HG02588 (cell line): ENCODE data around the gene PRKCSH.
A peak's percentile ranks its signal among the peaks of the same experiment; 100 is the strongest.
"Not testable (repeated sequence)": the region's sequence is repeated elsewhere in the genome, so short reads cannot be mapped to it uniquely, and the experiment has no call there.

Source experiments
- ATAC-seq: cut with Tn5 transposase; IDR thresholded peaks from one replicate; pipeline ENCODE4 v1.9.1; 2021; ENCODE audit warnings: mild to moderate bottlenecking, moderate library complexity; ENCODE audit not compliant: unreplicated experiment

Gene PRKCSH, protein sequence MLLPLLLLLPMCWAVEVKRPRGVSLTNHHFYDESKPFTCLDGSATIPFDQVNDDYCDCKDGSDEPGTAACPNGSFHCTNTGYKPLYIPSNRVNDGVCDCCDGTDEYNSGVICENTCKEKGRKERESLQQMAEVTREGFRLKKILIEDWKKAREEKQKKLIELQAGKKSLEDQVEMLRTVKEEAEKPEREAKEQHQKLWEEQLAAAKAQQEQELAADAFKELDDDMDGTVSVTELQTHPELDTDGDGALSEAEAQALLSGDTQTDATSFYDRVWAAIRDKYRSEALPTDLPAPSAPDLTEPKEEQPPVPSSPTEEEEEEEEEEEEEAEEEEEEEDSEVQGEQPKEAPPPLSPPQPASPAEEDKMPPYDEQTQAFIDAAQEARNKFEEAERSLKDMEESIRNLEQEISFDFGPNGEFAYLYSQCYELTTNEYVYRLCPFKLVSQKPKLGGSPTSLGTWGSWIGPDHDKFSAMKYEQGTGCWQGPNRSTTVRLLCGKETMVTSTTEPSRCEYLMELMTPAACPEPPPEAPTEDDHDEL

DNA sequence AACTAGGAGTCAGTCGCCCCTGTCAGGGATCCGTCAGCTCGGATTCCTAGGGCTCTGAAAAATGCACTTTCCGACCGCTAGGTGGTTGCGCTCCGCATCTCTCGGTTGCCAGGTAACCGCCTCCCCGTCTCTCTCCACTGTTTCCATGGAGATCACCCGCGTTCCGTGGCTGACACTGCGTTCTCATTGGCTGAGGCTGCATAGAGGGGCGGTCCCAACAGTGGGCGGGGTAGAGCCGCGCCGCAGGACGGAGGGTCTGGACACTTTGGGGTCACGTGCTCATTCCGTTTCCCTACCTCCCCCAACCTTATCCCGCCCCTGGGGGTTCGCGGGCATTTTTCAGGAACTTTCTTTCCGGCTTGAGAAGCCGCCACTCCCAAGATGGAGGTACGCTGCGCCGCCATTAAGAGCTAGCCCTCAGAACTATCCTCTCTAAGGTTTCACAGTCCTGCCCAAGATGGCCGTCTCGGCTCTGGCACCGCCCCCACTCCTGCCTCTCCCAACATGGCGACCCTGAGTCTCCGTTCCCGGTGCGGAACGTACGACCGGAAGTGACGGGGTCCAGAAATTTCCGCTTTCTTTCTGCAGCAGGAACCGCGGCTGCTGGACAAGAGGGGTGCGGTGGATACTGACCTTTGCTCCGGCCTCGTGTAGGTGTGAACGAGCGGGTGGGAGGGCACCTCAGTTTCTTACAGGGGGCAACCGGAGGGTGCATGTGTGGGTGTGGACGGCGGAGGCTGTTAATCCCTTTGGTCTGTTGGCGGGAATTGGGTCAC is at the start of gene PRKCSH, which contains the start of gene ODAD3:
Gene PRKCSH, plus strand, starts transcription at position 579 of the 776 bp plus-strand sequence. CDS start 483 bp downstream, outside the sequence.
Gene ODAD3, minus strand, starts transcription at position 65 of the 776 bp plus-strand sequence. CDS start 105 bp downstream, outside the sequence.
- peak; percentile 84 for ATAC-seq

DNA sequence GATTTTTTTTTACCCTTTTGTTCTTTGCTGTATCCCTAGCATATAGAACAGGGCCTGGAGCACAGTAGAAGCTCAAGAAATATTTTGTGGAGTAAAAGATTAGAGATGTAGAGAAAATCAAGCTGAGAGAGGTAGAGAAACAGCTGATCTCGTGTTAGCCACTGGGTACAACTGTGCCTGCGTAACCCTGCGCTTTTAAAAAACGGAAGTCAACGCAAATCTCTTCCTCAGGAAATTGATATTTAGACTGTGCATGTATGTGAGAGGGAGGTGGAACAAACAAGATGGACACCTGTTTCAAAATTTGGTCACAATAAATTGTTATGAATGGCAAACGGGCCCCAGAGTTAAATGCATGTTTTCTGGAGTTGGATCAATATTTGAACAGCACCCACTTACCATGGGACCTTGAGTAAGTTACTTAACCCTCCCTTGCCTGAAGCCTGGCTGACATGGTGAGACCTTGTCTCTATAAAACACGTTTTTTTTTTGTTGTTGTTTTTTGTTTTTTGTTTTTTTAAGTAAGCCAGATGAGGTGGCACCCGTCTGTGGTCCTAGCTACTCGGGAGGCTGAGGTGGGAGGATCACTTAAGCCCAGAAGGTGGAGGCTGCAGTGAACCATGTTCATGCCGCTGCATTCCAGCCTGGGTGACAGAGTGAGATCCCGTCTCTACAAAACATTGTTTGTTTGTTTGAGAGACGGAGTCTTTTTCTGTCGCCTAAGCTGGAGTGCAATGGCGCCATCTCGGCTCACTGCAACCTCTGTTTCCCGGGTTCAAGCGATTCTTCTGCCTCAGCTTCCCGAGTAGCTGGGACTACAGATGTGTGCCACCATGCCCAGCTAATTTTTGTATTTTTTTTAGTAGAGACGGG is 48.0 kb upstream of the PRKCSH start:
- ATAC-seq: no peak

DNA sequence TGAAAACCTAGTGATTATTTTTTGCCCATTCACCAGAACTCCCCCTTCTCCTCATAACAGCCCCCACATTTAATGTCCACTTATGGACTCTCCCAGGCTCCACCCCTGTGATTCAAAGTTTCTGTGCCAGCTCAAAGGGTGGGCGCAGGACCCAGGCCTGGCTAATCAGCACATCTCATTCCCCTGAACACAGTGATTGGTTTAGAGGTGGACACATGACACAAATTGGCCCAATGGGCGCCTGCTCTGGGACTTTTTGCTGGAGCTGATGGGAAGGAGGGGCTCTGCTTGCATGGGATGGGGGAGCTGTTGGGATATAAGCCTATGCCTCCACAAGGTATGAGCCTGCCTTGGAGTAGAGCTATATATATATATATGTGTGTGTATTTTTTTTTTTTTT is 45.1 kb upstream of the PRKCSH start:
- no peak for ATAC-seq

DNA sequence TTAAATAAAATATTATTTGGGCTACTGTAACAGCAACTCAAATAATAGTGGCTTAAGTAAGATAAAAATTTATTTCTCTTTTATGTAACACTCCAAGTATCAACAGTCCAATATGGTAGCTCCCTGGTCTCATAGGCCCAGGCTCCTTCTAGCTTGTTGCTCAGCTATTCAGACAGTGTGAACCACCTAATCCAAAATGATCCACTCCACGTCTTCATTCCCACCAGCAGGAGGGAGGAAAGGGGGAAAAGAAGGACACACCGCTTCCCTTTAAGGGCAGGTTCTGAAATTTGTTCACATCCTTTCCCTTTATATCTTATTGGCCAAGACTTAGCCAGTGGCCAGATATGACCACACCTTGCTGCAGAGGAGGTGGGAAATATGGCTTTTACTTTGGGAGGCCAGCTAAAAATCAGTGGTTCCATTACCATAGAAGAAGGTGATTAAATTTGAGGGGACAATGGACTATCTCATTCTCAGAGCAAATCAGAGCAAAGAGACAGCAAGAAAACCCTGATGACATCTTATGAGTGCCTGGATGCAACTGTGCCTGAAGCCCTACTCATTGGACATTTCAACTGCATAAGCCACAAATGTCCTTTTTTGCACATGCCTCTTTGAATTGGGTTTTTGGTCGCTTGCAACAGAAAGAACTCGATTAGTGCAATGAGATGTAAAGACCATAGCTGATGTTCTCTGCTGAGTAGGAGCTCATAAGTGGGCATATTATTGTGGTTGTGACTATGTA is 44.3 kb upstream of the PRKCSH start:
- ATAC-seq: no peak

DNA sequence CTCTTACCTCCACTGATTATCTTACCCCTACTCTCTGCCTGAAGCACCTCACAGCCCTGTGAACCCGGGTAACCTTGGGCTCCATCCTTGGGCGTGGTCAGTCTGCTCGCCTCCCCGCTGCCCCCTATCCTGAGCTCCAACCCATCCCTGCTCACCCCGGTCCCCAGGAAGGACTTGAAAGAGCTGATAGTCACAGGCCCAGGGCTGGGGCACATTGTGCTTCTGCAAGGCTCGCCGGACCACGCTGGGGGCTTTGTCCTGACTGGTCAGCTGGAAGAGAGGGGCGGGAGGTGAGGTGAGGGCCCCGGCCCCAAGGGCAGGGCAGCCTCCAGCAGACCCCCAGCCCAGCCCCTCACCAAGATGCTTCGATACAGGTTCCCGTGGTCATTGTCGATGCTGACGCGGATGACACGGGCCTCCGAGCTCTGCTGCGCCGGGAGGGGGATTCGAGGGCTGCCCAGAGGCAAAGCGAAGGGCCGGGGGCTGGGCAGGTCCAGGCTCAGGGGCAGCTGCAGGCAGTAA is 38.3 kb upstream of the PRKCSH start:
- ATAC-seq: no peak

DNA sequence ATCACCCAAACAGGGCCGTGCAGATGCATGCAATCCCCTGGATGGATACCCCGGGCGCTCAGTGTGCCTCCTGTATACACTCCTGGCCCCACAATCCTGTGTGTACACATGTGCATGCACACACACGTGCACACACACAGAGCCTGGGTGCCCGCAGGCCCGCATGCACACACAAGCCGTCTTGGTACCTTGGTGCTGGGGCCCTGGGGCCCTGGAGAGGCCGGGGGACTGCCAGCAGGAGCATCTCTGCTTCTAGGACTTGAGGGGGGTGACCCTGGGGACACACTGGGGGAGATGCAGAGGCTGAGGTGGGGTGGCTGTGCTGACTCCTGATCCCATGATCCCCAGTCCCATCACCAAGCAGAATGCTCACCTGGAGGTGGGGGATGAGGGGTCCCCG is 35.8 kb upstream of the PRKCSH start:
- ATAC-seq: no peak

DNA sequence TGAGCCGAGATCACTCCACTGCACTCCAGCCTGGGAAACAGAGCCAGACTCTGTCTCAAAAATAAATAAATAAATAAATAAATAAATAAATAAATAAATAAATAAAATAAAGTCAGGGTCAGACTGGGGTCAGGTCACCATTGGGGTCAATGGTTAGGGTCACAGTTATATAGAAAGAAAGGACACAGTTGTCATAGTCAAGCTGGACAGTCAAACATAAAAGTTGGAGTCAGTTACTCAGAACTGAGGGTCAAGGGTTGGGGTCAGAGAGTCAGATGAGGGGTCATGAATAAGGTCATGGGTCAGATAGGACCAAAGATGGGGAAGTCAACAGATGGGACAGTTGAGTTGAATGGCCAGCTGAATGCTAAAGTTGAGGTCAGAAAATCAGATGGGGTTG is 34.6 kb upstream of the PRKCSH start:
- ATAC-seq: no peak

DNA sequence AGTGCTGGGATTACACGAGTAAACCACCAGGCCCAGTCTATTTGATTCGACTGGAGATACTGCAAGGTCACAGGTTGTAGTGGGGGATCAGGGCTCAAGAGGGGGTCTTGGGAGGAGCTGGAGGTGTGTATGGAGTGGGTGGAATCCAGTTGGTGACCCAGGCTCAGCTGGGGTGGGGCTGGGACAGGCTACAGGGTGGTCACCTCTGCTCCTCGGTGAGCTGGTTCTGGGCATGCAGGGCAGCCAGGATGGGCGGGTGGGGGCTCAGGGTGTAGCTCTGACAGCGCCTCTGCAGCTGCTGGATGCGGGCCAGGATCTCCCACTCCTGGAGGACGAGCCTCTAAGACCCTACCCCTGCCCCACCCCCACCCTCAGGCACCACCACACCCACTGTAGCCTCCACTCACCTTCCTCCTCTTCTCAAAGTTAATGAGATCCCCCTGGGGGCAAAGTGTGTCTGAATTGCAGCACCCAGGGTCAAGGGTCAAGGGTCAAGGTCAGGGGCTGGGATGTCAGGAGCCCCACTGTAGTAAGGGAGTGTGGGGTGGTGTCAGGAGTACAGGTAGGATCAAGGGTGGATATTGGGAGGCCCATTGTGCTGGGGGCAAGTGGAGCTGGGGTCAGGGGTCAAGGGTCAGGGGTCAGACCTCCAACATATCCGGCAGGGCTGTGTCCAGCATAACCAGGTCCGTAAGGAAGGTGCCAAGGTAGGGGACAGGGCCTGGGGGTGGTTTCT is 33.5 kb upstream of the PRKCSH start:
- ATAC-seq: no peak

DNA sequence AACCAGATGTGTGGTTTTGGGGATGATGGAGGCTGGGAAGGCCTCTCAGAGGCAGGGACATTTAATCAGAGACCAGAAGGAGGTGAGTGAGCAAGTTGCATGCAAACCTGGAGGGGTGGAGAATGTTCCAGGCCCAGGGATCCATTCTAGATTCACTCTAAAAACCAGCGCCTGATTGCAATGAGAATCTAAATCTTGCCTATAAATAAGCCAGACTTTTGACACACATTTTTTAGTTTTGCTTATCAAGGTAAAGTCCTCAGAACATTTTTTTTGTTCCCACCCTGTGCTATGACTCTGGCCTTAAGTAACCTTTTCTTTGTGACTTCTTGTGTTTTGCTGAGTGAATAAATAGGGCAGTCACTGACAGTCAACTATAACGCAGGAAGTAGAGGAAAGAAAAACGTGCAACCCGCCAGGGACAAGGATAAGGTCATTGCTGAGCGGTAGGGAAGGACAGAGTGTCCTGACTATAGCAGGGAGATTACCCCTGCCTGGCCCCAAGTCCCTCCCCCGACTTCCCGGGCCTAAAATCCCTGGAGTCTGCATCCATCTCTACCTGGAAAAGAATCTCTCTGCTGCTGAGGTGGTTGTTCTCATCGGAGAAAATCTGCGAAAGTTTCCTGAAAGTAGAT is 30.7 kb upstream of the PRKCSH start:
- ATAC-seq: no peak

DNA sequence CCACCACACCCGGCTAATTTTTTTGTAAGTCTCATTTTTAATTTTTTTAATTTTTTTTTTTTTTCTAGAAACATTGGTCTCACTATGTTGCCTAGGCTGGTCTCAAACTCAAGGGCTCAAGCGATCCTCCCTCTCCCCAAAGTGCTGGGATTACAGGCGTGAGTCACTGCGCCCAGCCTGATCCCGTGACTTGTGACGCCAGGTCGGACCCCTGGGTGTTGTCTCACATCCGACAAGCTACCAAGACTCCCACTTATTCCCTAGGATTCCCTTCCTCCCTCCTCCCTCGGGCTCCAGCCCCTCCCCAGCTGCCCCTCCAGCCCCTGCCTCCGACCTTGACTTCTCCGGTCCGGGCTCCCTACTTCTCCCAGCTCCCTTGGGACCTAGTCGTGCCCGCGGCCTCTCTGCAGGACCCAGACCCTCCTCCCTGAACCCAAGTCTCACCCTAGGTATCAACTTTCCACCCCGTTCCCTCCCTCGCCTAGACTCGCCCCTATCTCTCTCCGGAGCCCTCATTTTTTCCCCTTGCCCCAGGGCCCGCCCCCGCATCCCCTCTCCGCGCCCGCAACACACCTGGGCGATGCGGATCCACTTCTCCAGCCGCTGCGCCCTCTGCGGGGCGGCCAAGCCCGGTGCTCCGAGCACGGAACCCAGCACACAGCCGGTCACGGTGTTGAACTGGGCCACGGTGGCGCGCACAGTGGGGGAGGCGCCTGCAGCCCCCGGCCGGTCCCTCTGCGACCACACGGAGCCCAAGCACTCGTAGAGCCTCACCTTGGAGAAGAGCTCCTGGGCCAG is 29.4 kb upstream of the PRKCSH start:
- no peak for ATAC-seq

DNA sequence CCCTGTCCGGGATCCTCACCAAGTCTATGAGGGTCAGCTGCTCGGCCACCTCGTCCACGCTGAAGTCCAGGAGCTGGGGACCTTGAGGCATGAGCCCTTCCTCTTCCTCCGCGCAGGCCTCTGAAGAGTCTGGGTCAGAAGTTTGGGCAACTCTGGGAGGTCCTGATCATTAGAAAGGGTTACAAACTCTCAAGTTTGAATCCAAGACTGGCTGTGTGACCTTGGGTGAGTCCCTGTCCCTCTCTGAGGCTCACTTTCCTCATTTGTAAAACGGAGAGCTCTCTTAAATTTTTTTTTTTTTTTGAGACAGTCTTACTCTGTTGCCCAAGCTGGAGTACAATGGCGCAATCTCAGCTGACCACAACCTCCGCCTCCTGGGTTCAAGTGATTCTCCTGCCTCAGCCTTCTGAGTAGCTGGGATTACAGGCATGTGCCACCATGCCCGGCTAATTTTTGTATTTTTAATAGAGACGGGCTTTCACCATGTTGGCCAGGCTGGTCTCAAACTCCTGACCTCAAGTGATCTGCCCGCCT is 28.7 kb upstream of the PRKCSH start:
- not testable (repeated sequence) for ATAC-seq

DNA sequence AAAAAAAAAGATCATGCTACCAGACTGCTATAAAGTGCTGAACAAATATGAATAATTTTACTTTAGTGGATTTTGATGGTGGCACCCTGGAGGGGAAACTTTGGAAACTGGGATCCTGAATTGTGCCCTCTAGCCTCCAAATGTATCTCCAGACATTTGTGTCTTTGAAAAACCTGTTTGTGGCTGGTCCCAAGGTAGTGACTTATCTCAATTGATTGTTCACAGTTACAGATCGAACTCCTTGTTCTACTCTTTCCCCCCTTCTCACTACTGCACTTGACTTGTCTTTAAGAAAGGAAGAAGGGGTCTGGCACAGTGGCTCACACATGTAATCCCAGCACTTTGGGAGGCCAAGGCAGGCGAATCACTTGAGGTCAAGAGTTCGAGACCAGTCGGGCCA is 26.8 kb upstream of the PRKCSH start:
- no peak for ATAC-seq

DNA sequence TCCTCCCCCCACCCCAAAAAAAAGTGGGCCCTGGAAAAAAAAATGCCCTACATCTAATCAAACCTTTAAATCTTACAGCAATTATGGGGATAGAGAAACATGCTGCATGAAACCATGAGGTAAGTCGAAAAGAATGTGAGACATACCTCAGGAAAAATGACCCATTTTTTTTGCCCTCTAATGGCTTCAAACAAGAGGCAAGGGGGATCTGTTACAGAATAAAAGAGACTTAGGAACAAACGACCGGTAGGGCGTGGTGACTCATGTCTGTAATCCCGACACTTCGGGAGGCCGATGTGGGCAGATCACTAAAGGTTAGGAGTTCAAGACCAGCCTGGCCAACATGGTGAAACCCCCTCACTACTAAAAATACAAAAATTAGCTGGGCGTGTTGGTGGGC is 24.8 kb upstream of the PRKCSH start:
- ATAC-seq: no peak

DNA sequence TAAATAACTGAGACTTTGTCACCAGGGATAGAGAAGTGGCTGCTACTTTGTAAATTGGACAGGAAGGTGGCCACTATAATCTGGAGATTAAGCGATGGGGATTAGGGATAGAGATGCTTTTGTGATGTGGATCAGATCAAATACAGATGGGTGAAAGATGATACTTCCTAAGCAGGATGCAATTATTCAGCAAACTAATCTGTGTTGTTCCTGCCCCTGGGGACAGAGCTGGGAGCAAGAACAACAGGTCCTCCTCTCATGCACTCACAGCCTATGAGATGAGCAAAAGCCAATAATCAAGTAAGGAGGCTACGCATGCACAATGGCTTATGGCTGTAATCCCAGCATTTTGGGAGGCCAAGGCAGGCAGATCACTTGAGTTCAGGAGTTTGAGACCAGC is 20.9 kb upstream of the PRKCSH start:
- ATAC-seq: no peak

DNA sequence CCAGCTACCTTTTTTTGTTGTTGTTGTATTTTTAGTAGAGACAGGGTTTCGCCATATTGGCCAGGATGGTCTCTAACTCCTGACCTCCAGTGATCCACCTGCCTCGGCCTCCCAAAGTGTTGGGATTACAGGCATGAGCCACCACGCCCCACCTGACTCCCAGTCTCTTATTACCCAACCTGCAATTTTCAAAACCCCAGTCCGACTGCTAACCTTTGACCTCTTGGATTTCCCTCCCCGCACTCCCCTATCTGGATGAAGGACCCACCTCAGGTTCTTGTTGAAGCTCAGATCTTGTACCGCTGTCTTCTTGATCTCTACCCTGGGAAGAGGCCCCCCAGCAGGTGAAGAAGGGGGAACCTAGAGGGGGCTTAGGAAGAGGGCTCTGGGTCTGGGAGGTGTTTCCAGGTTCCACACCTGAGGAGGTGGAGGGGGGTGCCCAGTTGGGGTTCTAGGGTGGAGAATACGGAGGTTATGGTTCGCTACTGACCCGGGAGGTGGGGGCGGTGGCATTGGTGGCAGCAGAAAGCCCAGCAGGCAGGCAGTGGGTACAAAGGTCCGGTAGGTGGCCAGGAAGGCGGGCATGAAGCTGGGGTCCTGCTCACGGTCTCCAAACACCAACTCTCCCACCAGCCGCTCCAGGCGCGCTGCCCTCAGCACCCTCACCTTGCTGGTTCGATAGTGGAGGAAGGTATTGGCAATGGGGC is 18.9 kb upstream of the PRKCSH start:
- no peak for ATAC-seq

DNA sequence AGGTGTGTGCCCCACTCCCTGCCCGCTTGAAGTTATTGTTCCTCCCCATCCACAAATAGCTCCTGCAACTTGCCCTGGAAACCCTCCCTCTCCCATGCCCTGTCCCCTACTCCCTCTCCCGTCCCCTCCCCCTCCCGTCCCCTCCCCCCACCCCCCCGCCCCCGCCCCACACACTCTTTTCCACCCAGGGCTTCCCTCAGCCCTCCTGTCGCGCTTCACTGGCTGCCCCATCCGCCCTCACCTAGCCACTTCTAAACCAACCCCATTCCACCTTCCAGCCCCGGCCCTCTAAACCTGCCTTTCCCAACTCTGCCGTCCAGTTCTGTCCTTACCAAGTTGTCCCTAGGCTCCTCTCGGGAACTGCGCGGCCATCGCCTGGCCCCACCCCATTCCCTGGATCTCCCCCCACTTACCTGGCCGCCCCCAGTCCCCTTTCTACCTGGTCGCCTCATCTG is 17.3 kb upstream of the PRKCSH start:
- no peak for ATAC-seq
